Amniotic epithelial cell (primary cell): Measurements from ENCODE around the gene TTF2.

Experiments used
- DNase-seq: peaks from one replicate; pipeline ENCODE4 v3.0.0-alpha.2; 2010; ENCODE audit warnings: low read depth

The TTF2 gene

GRCh38 chr1:117059678-117060440, at the start of gene TTF2:
Gene TTF2, plus strand, starts transcription at chr1:117060326. Its CDS starts 21 bp downstream, at chr1:117060347.
- peak; percentile 98 for DNase-seq

- DNase-seq = no peak
Observed at GRCh38 chr1:117011334-117011733, 48.8 kb upstream of the TTF2 start.

- DNase-seq = no peak
Observed at GRCh38 chr1:117013309-117013858, 46.7 kb upstream of the TTF2 start.

- no peak for DNase-seq
Observed at GRCh38 chr1:117014209-117014608, 45.9 kb upstream of the TTF2 start.

- no peak for DNase-seq
Observed at GRCh38 chr1:117015724-117016123, 44.4 kb upstream of the TTF2 start.

- no peak for DNase-seq
Observed at GRCh38 chr1:117017062-117017461, 43.1 kb upstream of the TTF2 start.

GRCh38 chr1:117017648-117018047, 42.5 kb upstream of the TTF2 start:
- DNase-seq = no peak

- no peak for DNase-seq
Observed at GRCh38 chr1:117020526-117021156, 39.5 kb upstream of the TTF2 start.

GRCh38 chr1:117022114-117022513, 38.0 kb upstream of the TTF2 start:
- no peak for DNase-seq

- DNase-seq = no peak
Observed at GRCh38 chr1:117025568-117025967, 34.6 kb upstream of the TTF2 start.

- no peak for DNase-seq
Observed at GRCh38 chr1:117026361-117026760, 33.8 kb upstream of the TTF2 start.

GRCh38 chr1:117029685-117030084, 30.4 kb upstream of the TTF2 start:
- no peak for DNase-seq

GRCh38 chr1:117030271-117030877, 29.8 kb upstream of the TTF2 start:
- DNase-seq = no peak

- DNase-seq = no peak
Observed at GRCh38 chr1:117032266-117032665, 27.9 kb upstream of the TTF2 start.

GRCh38 chr1:117032681-117033539, 27.2 kb upstream of the TTF2 start:
- no peak for DNase-seq

- no peak for DNase-seq
Observed at GRCh38 chr1:117033772-117034171, 26.4 kb upstream of the TTF2 start.

GRCh38 chr1:117034791-117035290, 25.3 kb upstream of the TTF2 start:
- no peak for DNase-seq

- no peak for DNase-seq
Observed at GRCh38 chr1:117036018-117036461, 24.1 kb upstream of the TTF2 start.

- DNase-seq = no peak
Observed at GRCh38 chr1:117037802-117038201, 22.3 kb upstream of the TTF2 start.

- DNase-seq = no peak
Observed at GRCh38 chr1:117038236-117038635, 21.9 kb upstream of the TTF2 start.

GRCh38 chr1:117044217-117044616, 15.9 kb upstream of the TTF2 start:
- no peak for DNase-seq

- peak; percentile 2 for DNase-seq
Observed at GRCh38 chr1:117045644-117046043, 14.5 kb upstream of the TTF2 start.
